Activated CD4-positive, alpha-beta T cell treated with anti-CD3 and anti-CD28 coated beads, Interleukin-2, amount 50 U/mL, for 4 hours (primary cell): ENCODE measurements around the gene TCF7L1.

ENCODE experiments used
- DNase-seq, 2 experiments: peaks; one replicate each; pipeline ENCODE4 v3.0.0-alpha.2; 2020

Gene TCF7L1

GRCh38 chr2:85231952-85232351, 98.8 kb downstream of the TCF7L1 start:
- no peak for DNase-seq

GRCh38 chr2:85234868-85235267, 101.7 kb downstream of the TCF7L1 start:
- DNase-seq, result no peak

GRCh38 chr2:85235281-85235680, 102.1 kb downstream of the TCF7L1 start:
- no peak for DNase-seq

- DNase-seq, result no peak
These were observed 102.9 kb downstream of the TCF7L1 start for GRCh38 chr2:85236084-85236483.

GRCh38 chr2:85237849-85238565, 104.8 kb downstream of the TCF7L1 start:
- no peak for DNase-seq

- DNase-seq, result no peak
These were observed 105.4 kb downstream of the TCF7L1 start for GRCh38 chr2:85238607-85239006.

- no peak for DNase-seq
These were observed 105.9 kb downstream of the TCF7L1 start for GRCh38 chr2:85239102-85239501.

- no peak for DNase-seq
These were observed 106.9 kb downstream of the TCF7L1 start for GRCh38 chr2:85240055-85240454.

GRCh38 chr2:85242321-85242720, 109.1 kb downstream of the TCF7L1 start:
- no peak for DNase-seq

GRCh38 chr2:85243101-85244072, 110.2 kb downstream of the TCF7L1 start:
- peak in 1 of 2 experiments; percentile 3 for DNase-seq

- DNase-seq, result no peak
These were observed 111.6 kb downstream of the TCF7L1 start for GRCh38 chr2:85244828-85245227.

GRCh38 chr2:85245891-85246290, 112.7 kb downstream of the TCF7L1 start:
- DNase-seq, result no peak

- no peak for DNase-seq
These were observed 113.2 kb downstream of the TCF7L1 start for GRCh38 chr2:85246348-85246747.

GRCh38 chr2:85247610-85248009, 114.4 kb downstream of the TCF7L1 start:
- no peak for DNase-seq

GRCh38 chr2:85248773-85249509, 115.7 kb downstream of the TCF7L1 start:
- no peak for DNase-seq

- no peak for DNase-seq
These were observed 116.9 kb downstream of the TCF7L1 start for GRCh38 chr2:85250045-85250444.

- DNase-seq, result no peak
These were observed 118.0 kb downstream of the TCF7L1 start for GRCh38 chr2:85251070-85251616.

- DNase-seq, result no peak
These were observed 120.7 kb downstream of the TCF7L1 start for GRCh38 chr2:85253890-85254289.

- no peak for DNase-seq
These were observed 121.5 kb downstream of the TCF7L1 start for GRCh38 chr2:85254540-85255300.

GRCh38 chr2:85255456-85255812, 122.2 kb downstream of the TCF7L1 start:
- no peak for DNase-seq

- no peak for DNase-seq
These were observed 122.8 kb downstream of the TCF7L1 start for GRCh38 chr2:85255813-85256594.
